ENCODE measurements around the gene RPS16.

The RPS16 gene

GRCh38 chr19:39426170-39426569 is 9.6 kb downstream of the RPS16 start:
- H4K20me1 ChIP-seq (ENCODE audit: insufficient read depth), result no peaks in the 10 kb centered on the region
- no peak overlapping the region for H3K27ac ChIP-seq
- no peak overlapping the region for H2AFZ ChIP-seq (ENCODE audit: low read depth)
- 0 out of 2 replicates have a peak, but pooled peaks cover 3% of the 10 kb centered on the region for H3K27me3 ChIP-seq (ENCODE audit: insufficient read depth, low read depth)
- H3K79me2 ChIP-seq (ENCODE audit: insufficient read depth, low read depth), result no peaks in the 10 kb centered on the region
- TF ChIP-seq CTCF (conservative IDR thresholded peaks at IDR 0.05; ENCODE audit: low read depth, low read length), result no peak
- H3K4me1 ChIP-seq (ENCODE audit: low read depth, poor library complexity, severe bottlenecking), result peaks cover 8% of the 10 kb centered on the region
- H3K9ac ChIP-seq, result no peak overlapping the region
- H3K36me3 ChIP-seq (ENCODE audit: insufficient read depth), result no peaks in the 10 kb centered on the region
- no peak overlapping the region for H3K4me2 ChIP-seq
- no peak overlapping the region for H3K4me3 ChIP-seq (IDR thresholded peaks at IDR 0.05; ENCODE audit: insufficient read depth, low read depth, low read length)

DNA sequence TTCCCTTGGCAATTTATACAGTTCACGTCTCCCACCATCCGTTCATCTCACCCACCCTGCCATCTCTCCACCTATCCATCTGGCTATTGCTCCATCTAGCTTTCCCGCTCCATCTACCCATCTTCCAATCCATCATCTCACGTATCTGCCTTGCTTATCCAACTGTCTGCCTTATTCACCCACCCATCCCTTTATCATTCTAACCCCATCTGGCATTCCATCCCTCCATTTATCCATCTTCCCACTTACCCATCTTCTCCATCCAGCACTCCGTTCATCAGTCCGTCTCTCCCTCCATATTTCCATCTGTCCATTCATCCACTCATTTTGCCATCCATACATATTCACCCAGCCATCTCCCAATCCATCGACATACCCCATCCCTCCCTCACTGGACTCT is 10.0 kb downstream of the RPS16 start:
- Histone ChIP-seq H3K27ac (no peak overlapping the region), H3K9ac (no peak overlapping the region), H3K79me2 (ENCODE audit: insufficient read depth, low read depth) (no peaks in the 10 kb centered on the region), H3K4me1 (ENCODE audit: low read depth, poor library complexity, severe bottlenecking) (peaks cover 4% of the 10 kb centered on the region), H3K4me2 (no peak overlapping the region), H3K36me3 (ENCODE audit: insufficient read depth) (no peaks in the 10 kb centered on the region), H3K4me3 (IDR thresholded peaks at IDR 0.05; ENCODE audit: insufficient read depth, low read depth, low read length) (no peak overlapping the region), H4K20me1 (ENCODE audit: insufficient read depth) (no peaks in the 10 kb centered on the region), H2AFZ (ENCODE audit: low read depth) (no peak overlapping the region), H3K27me3 (ENCODE audit: insufficient read depth, low read depth) (0 out of 2 replicates have a peak, but pooled peaks cover 3% of the 10 kb centered on the region)
- TF ChIP-seq CTCF (conservative IDR thresholded peaks at IDR 0.05; ENCODE audit: low read depth, low read length), result no peak

DNA sequence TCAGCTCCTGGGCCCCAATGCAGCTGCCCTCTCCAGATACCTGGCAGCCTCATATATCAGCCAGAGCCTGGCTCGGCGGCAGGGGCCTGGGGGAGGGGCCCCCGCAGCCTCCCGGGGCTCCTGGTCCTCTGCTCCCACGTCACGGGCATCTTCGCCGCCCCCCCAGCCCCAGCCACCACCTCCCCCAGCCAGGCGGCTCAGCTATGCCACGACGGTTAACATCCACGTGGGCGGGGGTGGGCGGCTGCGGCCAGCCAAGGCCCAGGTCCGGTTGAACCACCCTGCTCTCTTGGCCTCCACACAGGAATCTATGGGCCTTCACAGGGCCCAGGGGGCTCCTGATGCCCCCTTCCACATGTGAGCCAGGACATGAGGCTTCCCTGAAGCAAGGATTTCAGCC is 10.8 kb downstream of the RPS16 start:
- no peak overlapping the region for H2AFZ ChIP-seq (ENCODE audit: low read depth)
- TF ChIP-seq CTCF (conservative IDR thresholded peaks at IDR 0.05; ENCODE audit: low read depth, low read length), result no peak

GRCh38 chr19:39423258-39424086 is 12.3 kb downstream of the RPS16 start:
- Histone ChIP-seq H3K4me3 (IDR thresholded peaks at IDR 0.05; ENCODE audit: insufficient read depth, low read depth, low read length) (no peak overlapping the region), H3K79me2 (ENCODE audit: insufficient read depth, low read depth) (no peaks in the 10 kb centered on the region), H3K36me3 (ENCODE audit: insufficient read depth) (no peaks in the 10 kb centered on the region), H3K4me2 (no peak overlapping the region), H3K27me3 (ENCODE audit: insufficient read depth, low read depth) (0 out of 2 replicates have a peak, but pooled peaks cover 3% of the 10 kb centered on the region), H3K27ac (no peak overlapping the region), H3K4me1 (ENCODE audit: low read depth, poor library complexity, severe bottlenecking) (no peaks in the 10 kb centered on the region), H2AFZ (ENCODE audit: low read depth) (no peak overlapping the region), H4K20me1 (ENCODE audit: insufficient read depth) (no peaks in the 10 kb centered on the region), H3K9ac (no peak overlapping the region)
- no peak for TF ChIP-seq CTCF (conservative IDR thresholded peaks at IDR 0.05; ENCODE audit: low read depth, low read length)

More for the DNA sequence above, 10.8 kb downstream of the RPS16 start:
- H3K4me1 ChIP-seq (ENCODE audit: low read depth, poor library complexity, severe bottlenecking), result no peaks in the 10 kb centered on the region
- no peaks in the 10 kb centered on the region for H3K79me2 ChIP-seq (ENCODE audit: insufficient read depth, low read depth)
- no peak overlapping the region for H3K27ac ChIP-seq
- H3K27me3 ChIP-seq (ENCODE audit: insufficient read depth, low read depth), result 0 out of 2 replicates have a peak, but pooled peaks cover 3% of the 10 kb centered on the region
- no peak overlapping the region for H3K4me2 ChIP-seq
- no peaks in the 10 kb centered on the region for H4K20me1 ChIP-seq (ENCODE audit: insufficient read depth)
- H3K4me3 ChIP-seq (IDR thresholded peaks at IDR 0.05; ENCODE audit: insufficient read depth, low read depth, low read length), result no peak overlapping the region
- no peaks in the 10 kb centered on the region for H3K36me3 ChIP-seq (ENCODE audit: insufficient read depth)
- H3K9ac ChIP-seq, result no peak overlapping the region
